RWPE1 (cell line): ENCODE data around the gene TSHZ2.

ENCODE experiments used
- CTCF ChIA-PET: fragments of 350-600 bp; sonication (Branson Sonifier 250); formaldehyde crosslinking; extraction: SDS; loops from one replicate; lab custom pipeline; 2021; lab: Yijun Ruan, JAX
- POLR2A ChIA-PET: fragments of 400-600 bp; formaldehyde crosslinking; extraction: SDS; loops from one replicate; lab custom pipeline; 2020; ENCODE audit warnings: antibody characterized with exemption; ENCODE audit not compliant: low non-redundant PET; lab: Yijun Ruan, JAX
- DNase-seq: peaks from one replicate; pipeline ENCODE4 v3.0.0; 2012; ENCODE audit warnings: low spot score
- H3K27ac ChIP-seq: fragments of 450-650 bp; 2 replicates; pipeline ENCODE4 v1.5.1; 2017
- TF ChIP-seq, protein P1 (sequence below): fragments of 450-650 bp; conservative IDR thresholded peaks from 2 replicates; pipeline ENCODE4 v1.5.1; 2017; ENCODE audit warnings: low read depth, mild to moderate bottlenecking

TSHZ2 gene

GRCh38 chr20:53264604-53265003 lies 292.4 kb downstream of the TSHZ2 start:
- TF ChIP-seq, protein P1, sequence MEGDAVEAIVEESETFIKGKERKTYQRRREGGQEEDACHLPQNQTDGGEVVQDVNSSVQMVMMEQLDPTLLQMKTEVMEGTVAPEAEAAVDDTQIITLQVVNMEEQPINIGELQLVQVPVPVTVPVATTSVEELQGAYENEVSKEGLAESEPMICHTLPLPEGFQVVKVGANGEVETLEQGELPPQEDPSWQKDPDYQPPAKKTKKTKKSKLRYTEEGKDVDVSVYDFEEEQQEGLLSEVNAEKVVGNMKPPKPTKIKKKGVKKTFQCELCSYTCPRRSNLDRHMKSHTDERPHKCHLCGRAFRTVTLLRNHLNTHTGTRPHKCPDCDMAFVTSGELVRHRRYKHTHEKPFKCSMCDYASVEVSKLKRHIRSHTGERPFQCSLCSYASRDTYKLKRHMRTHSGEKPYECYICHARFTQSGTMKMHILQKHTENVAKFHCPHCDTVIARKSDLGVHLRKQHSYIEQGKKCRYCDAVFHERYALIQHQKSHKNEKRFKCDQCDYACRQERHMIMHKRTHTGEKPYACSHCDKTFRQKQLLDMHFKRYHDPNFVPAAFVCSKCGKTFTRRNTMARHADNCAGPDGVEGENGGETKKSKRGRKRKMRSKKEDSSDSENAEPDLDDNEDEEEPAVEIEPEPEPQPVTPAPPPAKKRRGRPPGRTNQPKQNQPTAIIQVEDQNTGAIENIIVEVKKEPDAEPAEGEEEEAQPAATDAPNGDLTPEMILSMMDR, result no peak
- no peak for DNase-seq
- H3K27ac ChIP-seq, result no peak overlapping the region
- POLR2A ChIA-PET, result no interaction called here
- CTCF ChIA-PET, result interaction anchor here (0.5 kb wide), 1 partner anchor 16 kb away, joined by 3 read pairs; no protein-coding TSS in a partner anchor

GRCh38 chr20:53265304-53265875 lies 293.2 kb downstream of the TSHZ2 start:
- H3K27ac ChIP-seq, result no peak overlapping the region
- TF ChIP-seq, protein P1, result no peak
- no peak for DNase-seq
- CTCF ChIA-PET, result interaction anchor here (0.7 kb wide), 2 partner anchors 16 to 283 kb away, joined by 3 read pairs; no protein-coding TSS in a partner anchor
- POLR2A ChIA-PET, result no interaction called here

GRCh38 chr20:53269380-53269779 lies 297.2 kb downstream of the TSHZ2 start:
- POLR2A ChIA-PET, result no interaction called here
- no peak for DNase-seq
- TF ChIP-seq, protein P1, result no peak
- no peak overlapping the region for H3K27ac ChIP-seq
- CTCF ChIA-PET, result interaction anchor here (0.6 kb wide), 1 partner anchor 488 kb away, joined by 3 read pairs; no protein-coding TSS in a partner anchor

DNA sequence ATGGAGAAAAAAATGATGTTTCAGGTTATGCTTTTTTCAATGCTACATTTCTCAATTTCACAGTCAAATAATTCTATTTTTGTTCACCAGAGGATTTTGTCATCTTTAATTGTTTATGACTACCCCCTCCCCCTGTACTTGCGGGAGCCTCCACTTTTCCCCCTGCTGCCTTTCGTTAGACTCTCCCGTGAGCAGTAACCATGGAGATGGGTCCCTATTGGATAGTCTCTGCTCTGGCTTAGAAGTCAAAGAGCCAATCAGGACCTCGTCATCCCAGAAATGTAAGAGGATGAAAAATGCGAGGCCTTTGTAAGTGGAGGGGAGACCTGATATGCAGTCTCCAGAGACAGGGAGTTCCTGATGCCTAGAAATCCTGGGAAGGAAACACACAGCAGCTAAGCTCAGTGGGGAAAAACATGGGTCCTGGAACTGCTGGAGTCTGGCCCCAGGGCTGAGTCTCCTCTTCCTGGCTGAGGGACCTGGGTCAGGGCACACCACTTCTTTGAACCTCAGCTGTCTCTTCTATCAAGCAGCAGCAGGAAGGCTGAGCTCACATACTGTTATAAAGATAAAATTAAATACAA lies 298.7 kb downstream of the TSHZ2 start:
- CTCF ChIA-PET, result interaction anchor here (0.8 kb wide), 1 partner anchor 25 kb away, joined by 3 read pairs; no protein-coding TSS in a partner anchor
- DNase-seq, result no peak
- TF ChIP-seq, protein P1, result no peak
- POLR2A ChIA-PET, result no interaction called here
- no peak overlapping the region for H3K27ac ChIP-seq

- TF ChIP-seq, protein P1, result no peak
- POLR2A ChIA-PET, result no interaction called here
- no peak overlapping the region for H3K27ac ChIP-seq
- CTCF ChIA-PET, result interaction anchor here (0.6 kb wide), 2 partner anchors 273 to 409 kb away, joined by 4 read pairs; no protein-coding TSS in a partner anchor
- DNase-seq, result no peak
Observed at GRCh38 chr20:53274365-53274764, 302.2 kb downstream of the TSHZ2 start.

GRCh38 chr20:53274807-53275206 lies 302.6 kb downstream of the TSHZ2 start:
- CTCF ChIA-PET, result interaction anchor here (0.6 kb wide), 2 partner anchors 272 to 728 kb away, joined by 4 read pairs; no protein-coding TSS in a partner anchor
- POLR2A ChIA-PET, result no interaction called here

More at GRCh38 chr20:53274807-53275206, 302.6 kb downstream of the TSHZ2 start:
- H3K27ac ChIP-seq, result no peak overlapping the region
- TF ChIP-seq, protein P1, result no peak
- no peak for DNase-seq
